HL-60/S4 treated with retinoic acid at 250 ng/mL for 4 days and 3 days (cell line): Measurements from ENCODE around the gene RHPN2.
"Not testable (repeated sequence)": the region's sequence is repeated elsewhere in the genome, so short reads cannot be mapped to it uniquely, and the experiment has no call there.

Experiments
- in situ Hi-C: fragments of 300-500 bp; cut with MboI; formaldehyde crosslinking; loops from 2 replicates; pipeline ENCODE4 v1.7.0; 2022; ENCODE audit warnings: low sequenced_read_pairs

The RHPN2 gene

DNA sequence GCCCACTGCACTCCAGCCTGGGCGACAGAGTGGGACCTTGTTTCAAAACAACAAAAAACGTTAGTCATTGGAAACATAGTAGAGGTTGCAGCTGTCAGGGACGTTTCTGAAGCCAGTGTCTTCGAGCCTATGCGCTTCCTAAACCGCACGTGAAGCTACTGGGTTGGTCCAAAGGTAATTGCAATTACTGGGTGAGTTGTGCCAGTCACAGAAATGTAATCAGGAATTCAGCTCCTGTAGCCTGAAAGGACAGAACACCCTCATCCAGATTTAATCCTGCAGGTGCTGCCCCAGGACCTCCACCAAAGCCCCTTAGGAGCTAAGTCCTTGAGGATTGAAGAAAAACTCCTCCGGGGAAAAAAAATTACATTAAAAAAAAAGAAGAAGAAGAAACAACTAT is 2.4 kb upstream of the RHPN2 start:
- in situ Hi-C loops: no loop called here

GRCh38 chr19:33066543-33066942 is 1.9 kb upstream of the RHPN2 start:
- in situ Hi-C loops: no loop called here

GRCh38 chr19:33064458-33064791 is 263 bp downstream of the RHPN2 start:
- in situ Hi-C loops: no loop called here

GRCh38 chr19:33063753-33064457 is 783 bp downstream of the RHPN2 start:
- in situ Hi-C loops: no loop called here

DNA sequence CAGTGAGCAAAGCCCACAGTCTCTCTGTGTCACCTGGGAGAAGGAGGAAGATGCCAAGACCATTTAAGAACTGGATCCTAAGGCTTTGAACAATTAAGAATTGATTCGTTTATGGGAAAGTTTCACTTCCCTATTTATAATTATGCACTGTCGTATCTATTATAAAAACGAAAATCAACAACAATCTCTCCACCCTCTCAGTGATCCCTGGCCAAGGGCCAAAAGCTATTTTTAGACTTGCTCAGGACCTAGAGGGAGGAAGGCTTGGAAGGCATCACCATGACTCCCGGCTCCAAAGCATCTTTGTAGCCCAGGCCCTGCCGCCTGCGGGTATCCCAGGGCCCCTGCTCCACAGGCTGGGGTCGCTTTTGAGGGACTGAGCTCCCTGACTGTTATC is 1.3 kb downstream of the RHPN2 start:
- in situ Hi-C loops: no loop called here

DNA sequence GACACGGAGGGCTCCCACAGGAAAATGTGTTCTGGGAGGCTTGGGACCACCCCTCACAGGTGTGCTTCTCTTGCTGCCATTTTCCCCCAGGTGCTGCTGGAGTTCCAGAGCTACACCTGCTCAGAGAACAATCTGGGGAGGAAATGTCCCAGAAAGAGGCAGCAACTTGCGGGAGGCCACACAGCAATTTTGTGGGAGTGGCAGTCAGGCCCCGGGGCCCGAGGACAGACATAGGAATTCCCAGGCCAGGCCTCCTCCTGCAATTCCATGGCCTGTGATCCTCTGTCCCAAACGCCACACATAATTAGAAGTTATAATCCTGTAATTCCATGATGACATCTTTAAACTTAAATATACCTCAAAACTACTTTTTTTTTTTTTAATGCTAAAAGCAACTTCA is 1.8 kb downstream of the RHPN2 start:
- in situ Hi-C loops: no loop called here

DNA sequence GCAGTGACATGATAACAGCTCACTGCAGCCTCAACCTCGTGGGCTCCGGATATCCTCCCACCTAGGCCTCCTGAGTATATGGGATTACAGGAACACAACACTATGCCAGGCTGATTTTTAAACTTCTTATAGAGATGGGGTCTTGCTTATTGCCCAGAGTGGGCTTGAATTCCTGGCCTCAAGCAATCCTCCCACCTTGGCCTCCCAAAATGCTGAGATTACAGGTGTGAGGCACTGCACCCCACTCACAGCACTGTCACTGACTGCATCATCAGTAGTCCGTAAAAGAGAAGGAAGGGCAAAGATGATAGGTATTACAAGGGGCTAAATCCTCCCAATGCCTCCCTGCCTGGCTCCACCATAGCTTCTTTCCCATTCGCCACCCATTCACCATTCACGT is 4.1 kb downstream of the RHPN2 start:
- in situ Hi-C loops: no loop called here

GRCh38 chr19:33055718-33056117 is 9.0 kb downstream of the RHPN2 start:
- in situ Hi-C loops: no loop called here

GRCh38 chr19:33054623-33055022 is 10.1 kb downstream of the RHPN2 start:
- in situ Hi-C loops: no loop called here

GRCh38 chr19:33052352-33052972 is 12.2 kb downstream of the RHPN2 start:
- in situ Hi-C loops: no loop called here

DNA sequence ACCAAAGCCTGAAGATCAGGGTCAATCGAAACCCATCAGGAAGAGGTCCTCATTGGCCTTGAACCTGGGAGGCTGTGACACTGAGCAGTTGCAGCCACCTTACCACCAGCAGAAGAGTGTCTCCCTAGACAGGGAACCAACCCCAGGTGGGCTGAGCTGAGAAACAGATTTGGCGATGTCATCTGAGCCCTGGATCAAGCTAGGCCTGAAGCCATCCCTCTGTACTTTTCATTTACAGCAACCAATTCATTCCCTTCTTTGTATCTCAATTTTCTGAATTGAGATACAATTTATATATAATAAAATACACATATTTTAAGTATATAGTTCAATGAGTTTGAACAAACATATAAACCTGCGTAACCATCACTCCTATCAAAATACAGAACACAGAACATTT is 14.6 kb downstream of the RHPN2 start:
- in situ Hi-C loops: no loop called here

GRCh38 chr19:33048806-33049676 is 15.6 kb downstream of the RHPN2 start:
- in situ Hi-C loops: no loop called here

DNA sequence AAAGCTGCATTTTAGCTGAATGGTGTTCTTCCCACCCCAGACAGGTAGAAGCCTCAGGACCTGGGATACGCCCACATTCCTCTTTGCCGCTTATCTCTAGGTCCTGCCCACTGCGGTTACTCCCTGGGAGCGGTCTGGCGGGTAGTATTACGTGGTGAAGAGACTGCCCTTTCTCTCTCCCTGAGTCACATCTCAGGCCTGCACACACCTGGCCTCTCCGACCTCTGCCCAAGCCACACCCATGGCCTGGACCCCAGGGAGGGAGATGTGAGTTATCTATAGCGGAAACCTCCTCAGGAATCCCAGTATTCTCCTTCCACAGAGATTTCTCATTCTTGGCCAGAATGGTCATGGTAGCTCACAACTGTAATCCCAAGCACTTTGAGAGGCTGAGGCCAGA is 17.3 kb downstream of the RHPN2 start:
- in situ Hi-C loops: no loop called here

DNA sequence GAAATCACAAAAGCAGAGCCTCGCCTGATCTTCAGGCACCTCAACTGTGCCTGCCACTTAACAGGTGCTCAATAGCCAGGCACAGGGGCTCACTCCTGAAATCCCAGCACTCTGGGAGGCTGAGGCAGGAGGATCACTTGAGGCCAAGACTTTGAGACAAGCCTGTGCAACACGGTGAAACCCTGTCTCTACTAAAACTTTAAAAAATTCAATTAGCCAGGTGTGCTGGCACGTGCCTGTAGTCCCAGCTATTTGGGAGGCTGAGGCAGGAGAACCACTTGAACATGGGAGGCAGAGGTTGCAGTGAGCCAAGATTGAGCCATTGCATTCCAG is 22.9 kb downstream of the RHPN2 start:
- in situ Hi-C loops: not testable (repeated sequence)

DNA sequence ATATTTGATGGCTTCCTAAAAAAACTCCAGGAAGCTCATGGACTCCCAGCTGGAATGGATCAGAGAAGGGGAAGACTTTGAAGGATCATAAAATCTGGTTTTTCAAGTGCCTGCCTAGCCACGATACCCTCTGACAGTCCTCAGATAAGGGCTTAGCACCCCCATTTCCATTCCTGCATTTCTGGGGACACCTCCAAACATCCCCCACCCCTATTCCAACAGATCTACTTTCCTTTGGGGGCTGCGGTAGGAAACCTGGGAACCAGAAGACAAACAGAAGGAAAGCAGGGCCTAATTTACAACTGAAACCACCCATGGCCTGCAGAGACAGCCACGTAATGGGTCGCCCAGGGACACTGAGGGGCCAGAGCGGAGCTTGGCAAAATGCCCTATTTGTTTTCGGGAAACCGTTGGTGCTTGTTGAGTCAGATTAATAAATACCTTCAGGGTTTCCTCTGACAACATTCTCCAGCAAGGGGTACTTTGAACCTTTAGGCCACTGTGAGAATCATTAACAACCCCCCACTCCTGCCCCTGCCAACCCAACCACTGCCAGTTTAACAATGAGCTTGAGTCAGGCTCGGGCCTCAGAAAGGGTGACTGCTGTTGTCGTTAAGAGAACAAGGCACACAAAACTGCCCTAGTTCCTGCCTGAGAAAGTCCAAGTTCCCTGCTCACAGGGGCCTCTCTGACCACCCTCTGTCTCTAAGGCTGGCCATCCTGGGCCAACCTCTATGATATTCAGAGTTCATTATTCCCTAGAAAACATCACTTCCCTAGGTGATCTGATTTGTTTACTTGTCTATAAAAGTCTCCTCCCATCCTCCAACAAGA is 23.5 kb downstream of the RHPN2 start:
- in situ Hi-C loops: no loop called here

- in situ Hi-C loops: no loop called here
These were observed 24.9 kb downstream of the RHPN2 start for GRCh38 chr19:33039815-33040214.

- in situ Hi-C loops: no loop called here
These were observed 25.5 kb downstream of the RHPN2 start for GRCh38 chr19:33039108-33039599.

GRCh38 chr19:33037168-33038025 is 27.3 kb downstream of the RHPN2 start:
- in situ Hi-C loops: not testable (repeated sequence)

GRCh38 chr19:33036370-33037167 is 28.1 kb downstream of the RHPN2 start:
- in situ Hi-C loops: not testable (repeated sequence)
